HepG2 (cell line): ENCODE data around the gene PIKFYVE. TPM values are rescaled to one million over a fixed set of nuclear protein-coding genes. Genes with fewer than 3 reads are reported as not detected.

ENCODE experiments used
- ATAC-seq: fragments of 200-7000 bp; cut with Tn5 transposase; 3 replicates; pipeline ENCODE4 v1.9.1; 2020; ENCODE audit warnings: mild to moderate bottlenecking, moderate library complexity
- BruUV-seq: library from RNA; stranded (reverse); fragments of 400-500 nt; replicated peaks from 2 replicates; lab custom pipeline; 2021; lab: Mats Ljungman, UMichigan
- CTCF ChIA-PET: fragments of 300-600 bp; formaldehyde crosslinking; extraction: SDS; loops from one replicate; lab custom pipeline; 2021; ENCODE audit warnings: low total read pairs, inconsistent platforms, low intra/inter-chr PET ratio; lab: Yijun Ruan, JAX
- POLR2A ChIA-PET: fragments of 350-600 bp; sonication (Branson Sonifier 250); formaldehyde crosslinking; loops from one replicate; lab custom pipeline; 2020; ENCODE audit warnings: antibody characterized with exemption, inconsistent platforms; lab: Yijun Ruan, JAX
- DNase-seq: peaks from one replicate; pipeline ENCODE4 v3.0.0-alpha.2; 2015; ENCODE audit warnings: low spot score
- FAIRE-seq: peaks from 3 replicates; lab custom pipeline; 2011; peaks lifted over from hg19 to GRCh38; lab: Jason Lieb, UNC
- H2AFZ ChIP-seq: one replicate; pipeline ENCODE4 v1.6.1; 2011; ENCODE audit warnings: low read length, inconsistent platforms
- H3K27ac ChIP-seq: fragments of 300-600 bp; 3 replicates; pipeline ENCODE4 v1.8.0; 2011; ENCODE audit warnings: mixed run types, mild to moderate bottlenecking, mixed read lengths, low read length, inconsistent platforms; ENCODE audit not compliant: insufficient read depth; ENCODE audit errors: extremely low read length
- H3K27me3 ChIP-seq, 2 experiments: fragments of 200-600 bp in 1 of 2; 2 replicates in 1 of 2; 3 replicates in 1 of 2; pipeline versions ENCODE4 v1.6.0 to v1.8.0; 2011; ENCODE audit warnings: low read length in 2 of 2, mild to moderate bottlenecking in 2 of 2, moderate library complexity in 2 of 2, inconsistent platforms in 1 of 2; ENCODE audit not compliant: insufficient read depth in 2 of 2, control insufficient read depth in 1 of 2
- H3K36me3 ChIP-seq, 2 experiments: fragments of 200-600 bp in 1 of 2; replicated peaks in 1 of 2; 2 replicates in 1 of 2; 3 replicates in 1 of 2; pipeline versions ENCODE4 v1.5.1 to v1.8.0; 2011; ENCODE audit warnings: low read length in 2 of 2, inconsistent platforms in 1 of 2; ENCODE audit not compliant: insufficient read depth in 2 of 2, control insufficient read depth in 1 of 2
- H3K4me1 ChIP-seq: 2 replicates; pipeline ENCODE4 v1.5.1; 2012; ENCODE audit warnings: low read length, inconsistent platforms; ENCODE audit not compliant: insufficient read depth
- H3K4me2 ChIP-seq: 2 replicates; pipeline ENCODE4 v1.6.0; 2011; ENCODE audit warnings: low read depth, low read length, inconsistent platforms
- H3K4me3 ChIP-seq, 3 experiments: fragments of 200-600 bp in 1 of 3; sonication (generic), shearing (Covaris generic) in 1 of 3; replicated peaks in 1 of 3; 2 replicates each; pipeline ENCODE4 v1.5.1; 2011 to 2016; ENCODE audit warnings: low read length in 3 of 3, inconsistent platforms in 2 of 3, low read depth in 2 of 3, mild to moderate bottlenecking in 2 of 3, control low read depth in 1 of 3, mixed read lengths in 1 of 3; ENCODE audit not compliant: insufficient read depth in 1 of 3
- H3K79me2 ChIP-seq: one replicate; pipeline ENCODE4 v1.6.1; 2011; ENCODE audit warnings: low read length, inconsistent platforms; ENCODE audit not compliant: insufficient read depth
- H3K9ac ChIP-seq: 2 replicates; pipeline ENCODE4 v1.6.0; 2011; ENCODE audit warnings: mild to moderate bottlenecking, low read depth, low read length, inconsistent platforms; ENCODE audit not compliant: insufficient read depth
- H3K9me3 ChIP-seq: 2 replicates; pipeline ENCODE4 v1.5.1; 2012; ENCODE audit warnings: mild to moderate bottlenecking, low read length
- H4K20me1 ChIP-seq: 2 replicates; pipeline ENCODE4 v1.6.0; 2011; ENCODE audit warnings: inconsistent platforms, mild to moderate bottlenecking, low read length, moderate library complexity; ENCODE audit not compliant: insufficient read depth
- AGO2 ChIP-seq: fragments of 200-400 bp; formaldehyde crosslinking; optimal IDR thresholded peaks from 2 replicates; pipeline ENCODE3; 2017; ENCODE audit warnings: mild to moderate bottlenecking, low read depth, low read length, moderate library complexity
- ARID3A ChIP-seq: IDR thresholded peaks from 2 replicates; pipeline ENCODE4 v1.6.1; 2012; ENCODE audit warnings: low read depth, low read length, improper control_type of control experiment
- CREM ChIP-seq, 2 experiments: sonication (generic) in 1 of 2; formaldehyde crosslinking in 1 of 2; IDR thresholded peaks; 2 replicates each; pipeline versions ENCODE4 v1.4.0 to v1.6.1; 2016 to 2020; ENCODE audit warnings: antibody characterized with exemption in 1 of 2, mild to moderate bottlenecking in 1 of 2, missing genetic modification reagents in 1 of 2
- NFE2 ChIP-seq: sonication (generic); formaldehyde crosslinking; IDR thresholded peaks from 2 replicates; pipeline ENCODE4 v1.4.0; 2020; ENCODE audit warnings: missing genetic modification reagents
- PHF8 ChIP-seq: sonication (generic); formaldehyde crosslinking; IDR thresholded peaks from 2 replicates; pipeline ENCODE4 v1.5.0; 2020; ENCODE audit warnings: missing genetic modification reagents
- REPIN1 ChIP-seq: sonication (generic); formaldehyde crosslinking; IDR thresholded peaks from 2 replicates; pipeline ENCODE4 v1.8.0; 2022; ENCODE audit warnings: missing genetic modification reagents, low read depth, mild to moderate bottlenecking, borderline replicate concordance
- RXRB ChIP-seq: IDR thresholded peaks from 2 replicates; pipeline ENCODE4 v1.6.1; 2016; ENCODE audit warnings: borderline replicate concordance, missing genetic modification reagents, missing compliant biosample characterization
- SMYD3 ChIP-seq: sonication (generic); formaldehyde crosslinking; IDR thresholded peaks from 2 replicates; pipeline ENCODE4 v1.8.1; 2023; ENCODE audit warnings: mild to moderate bottlenecking, missing genetic modification reagents
- SNAPC2 ChIP-seq: sonication (generic); formaldehyde crosslinking; IDR thresholded peaks from 2 replicates; pipeline ENCODE4 v1.8.1; 2022; ENCODE audit warnings: mild to moderate bottlenecking, missing genetic modification reagents
- TBX3 ChIP-seq: fragments of 450-650 bp; IDR thresholded peaks from 2 replicates; pipeline ENCODE4 v1.6.1; 2017; ENCODE audit warnings: antibody characterized with exemption, mild to moderate bottlenecking, inconsistent platforms, borderline replicate concordance
- ZNF121 ChIP-seq: sonication (generic); formaldehyde crosslinking; IDR thresholded peaks from 2 replicates; pipeline ENCODE4 v1.5.0; 2020; ENCODE audit warnings: mild to moderate bottlenecking, missing genetic modification reagents
- ZNF232 ChIP-seq: sonication (generic); formaldehyde crosslinking; IDR thresholded peaks from 2 replicates; pipeline ENCODE4 v1.4.0; 2020; ENCODE audit warnings: missing genetic modification reagents, borderline replicate concordance
- WGBS: methylation state at CpG from one replicate; pipeline ENCODE4 v1.1.6; 2017; ENCODE audit warnings: low lambda C conversion rate; 5-methylcytosine and 5-hydroxymethylcytosine counted together
- in situ Hi-C: cut with HindIII; loops from 2 replicates; pipeline ENCODE4 v1.10.0; 2017; ENCODE audit warnings: low pct_unique_long_range_greater_than_20kb; ENCODE audit not compliant: extremely low pct_ligation_motif_present
- intact Hi-C: fragments of 100-400 bp; cut with micrococcal nuclease; formaldehyde crosslinking; loops from one replicate; pipeline ENCODE4 v1.10.0; 2022; ENCODE audit not compliant: unreplicated experiment
- polyA plus RNA-seq, 8 experiments: library from polyadenylated mRNA; depleted of rRNA in 3 of 8; stranded (reverse) in 7 of 8; unstranded in 1 of 8; fragments of >200 nt; fragmentation: Illumina TruSeq in 4 of 8; extraction: Trizol in 4 of 8; gene quantifications; 2 replicates each; pipeline versions ENCODE4 v1.2.1 to v1.2.3, GENCODE V29; 2011 to 2016; ENCODE audit warnings: low read depth in 4 of 8, missing spikeins in 1 of 8, mixed read lengths in 1 of 8; ENCODE audit not compliant: insufficient read depth in 1 of 8
- total RNA-seq, 5 experiments: library from RNA; depleted of rRNA; stranded (reverse); fragments of >200 nt; fragmentation: Illumina TruSeq; extraction: Trizol; gene quantifications; 2 replicates each; pipeline ENCODE4 v1.2.3, GENCODE V29; 2016; ENCODE audit warnings: low read depth in 1 of 5
- TF ChIP-seq, protein P1 (sequence below): sonication (generic); formaldehyde crosslinking; IDR thresholded peaks from 2 replicates; pipeline ENCODE4 v1.5.0; 2020; ENCODE audit warnings: mild to moderate bottlenecking, missing genetic modification reagents, borderline replicate concordance
- TF ChIP-seq, protein P2 (sequence below): IDR thresholded peaks from 2 replicates; pipeline ENCODE4 v1.6.1; 2016; ENCODE audit warnings: mild to moderate bottlenecking

Gene PIKFYVE
- total and polyA plus RNA-seq, 2 of the 13 experiments (the other 11 are each of a cell fraction or from before 2014, with no cell fraction given) = 20.2 to 21.7 TPM

DNA sequence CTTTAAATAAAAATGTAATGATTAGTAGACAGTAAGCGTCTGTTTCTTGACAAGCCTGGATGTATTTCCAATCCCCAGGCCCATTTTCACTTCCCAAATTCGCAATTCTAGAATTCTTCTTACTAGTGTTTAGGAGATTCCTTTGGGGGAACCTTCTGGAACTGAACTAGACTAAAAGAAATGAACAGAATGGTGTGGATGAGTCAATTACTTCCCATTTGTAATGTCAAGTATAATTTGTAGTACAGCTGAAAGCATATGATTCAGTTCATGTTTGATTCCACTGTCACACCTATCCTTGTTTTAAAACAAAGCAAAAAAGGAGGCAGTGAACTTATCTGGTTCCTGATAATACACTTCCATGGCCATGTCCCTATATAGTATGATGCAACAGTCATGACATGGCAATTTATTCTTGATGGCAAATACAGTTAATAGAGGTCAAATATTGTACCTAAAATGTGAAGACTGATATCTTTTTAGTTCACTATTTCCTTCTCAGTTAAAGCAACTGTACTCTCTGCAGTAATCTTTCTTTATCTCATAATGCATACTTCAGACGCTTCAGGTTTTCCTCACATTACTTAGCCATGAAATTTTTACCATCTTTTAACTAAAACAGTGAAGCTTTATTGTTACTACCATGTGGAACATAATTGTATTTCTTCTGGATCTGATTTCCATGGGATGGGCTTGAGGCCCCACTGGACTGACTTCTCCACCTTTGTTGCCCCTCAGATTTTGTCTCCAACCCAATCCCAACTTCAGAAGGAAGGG lies 13.2 kb upstream of the PIKFYVE start:
- no TSS peak for BruUV-seq
- Histone ChIP-seq H3K36me3 (peaks cover 3 to 52% of the 10 kb centered on the region in 2 experiments), H3K4me3 (peak overlapping the region; percentile 85 to 100 (median 100)), H2AFZ (no peak overlapping the region), H3K9me3 (no peaks in the 10 kb centered on the region), H4K20me1 (no peaks in the 10 kb centered on the region), H3K4me1 (peaks cover 82% of the 10 kb centered on the region), H3K27ac (peak overlapping the region; percentile 97), H3K9ac (peak overlapping the region; percentile 91), H3K27me3 (no peaks in the 10 kb centered on the region; a peak in 1 of 5 replicates), H3K79me2 (peaks cover 43% of the 10 kb centered on the region), H3K4me2 (peak overlapping the region; percentile 95)
- CTCF ChIA-PET = no interaction called here
- in situ Hi-C loops (loop anchor here (5.0 to 25.0 kb wide), 2 partner anchors 76 to 541 kb away; partner anchors contain the start of gene CCNYL1), intact Hi-C loops (no loop called here)
- POLR2A ChIA-PET = interaction anchor here (1.2 to 7.8 kb wide), 5 partner anchors 12 to 628 kb away, joined by 3 to 145 read pairs (median 9); partner anchors contain the start of genes METTL21A and PIKFYVE
- WGBS = 93% methylated on average over 3 of the region's 3 CpGs
- FAIRE-seq (no peak), DNase-seq (peak; percentile 48), ATAC-seq (no peak)
- TF ChIP-seq, protein P1, sequence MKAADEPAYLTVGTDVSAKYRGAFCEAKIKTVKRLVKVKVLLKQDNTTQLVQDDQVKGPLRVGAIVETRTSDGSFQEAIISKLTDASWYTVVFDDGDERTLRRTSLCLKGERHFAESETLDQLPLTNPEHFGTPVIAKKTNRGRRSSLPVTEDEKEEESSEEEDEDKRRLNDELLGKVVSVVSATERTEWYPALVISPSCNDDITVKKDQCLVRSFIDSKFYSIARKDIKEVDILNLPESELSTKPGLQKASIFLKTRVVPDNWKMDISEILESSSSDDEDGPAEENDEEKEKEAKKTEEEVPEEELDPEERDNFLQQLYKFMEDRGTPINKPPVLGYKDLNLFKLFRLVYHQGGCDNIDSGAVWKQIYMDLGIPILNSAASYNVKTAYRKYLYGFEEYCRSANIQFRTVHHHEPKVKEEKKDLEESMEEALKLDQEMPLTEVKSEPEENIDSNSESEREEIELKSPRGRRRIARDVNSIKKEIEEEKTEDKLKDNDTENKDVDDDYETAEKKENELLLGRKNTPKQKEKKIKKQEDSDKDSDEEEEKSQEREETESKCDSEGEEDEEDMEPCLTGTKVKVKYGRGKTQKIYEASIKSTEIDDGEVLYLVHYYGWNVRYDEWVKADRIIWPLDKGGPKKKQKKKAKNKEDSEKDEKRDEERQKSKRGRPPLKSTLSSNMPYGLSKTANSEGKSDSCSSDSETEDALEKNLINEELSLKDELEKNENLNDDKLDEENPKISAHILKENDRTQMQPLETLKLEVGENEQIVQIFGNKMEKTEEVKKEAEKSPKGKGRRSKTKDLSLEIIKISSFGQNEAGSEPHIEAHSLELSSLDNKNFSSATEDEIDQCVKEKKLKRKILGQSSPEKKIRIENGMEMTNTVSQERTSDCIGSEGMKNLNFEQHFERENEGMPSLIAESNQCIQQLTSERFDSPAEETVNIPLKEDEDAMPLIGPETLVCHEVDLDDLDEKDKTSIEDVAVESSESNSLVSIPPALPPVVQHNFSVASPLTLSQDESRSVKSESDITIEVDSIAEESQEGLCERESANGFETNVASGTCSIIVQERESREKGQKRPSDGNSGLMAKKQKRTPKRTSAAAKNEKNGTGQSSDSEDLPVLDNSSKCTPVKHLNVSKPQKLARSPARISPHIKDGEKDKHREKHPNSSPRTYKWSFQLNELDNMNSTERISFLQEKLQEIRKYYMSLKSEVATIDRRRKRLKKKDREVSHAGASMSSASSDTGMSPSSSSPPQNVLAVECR (CRISPR knock-in tag) = no peak
- 0 out of 2 replicates have a peak, but pooled peaks have one; percentile 19 for TF ChIP-seq RXRB (CRISPR knock-in tag)
- TF ChIP-seq ARID3A = 0 out of 2 replicates have a peak, but pooled peaks have one; percentile 18
- TF ChIP-seq NFE2 (CRISPR knock-in tag) = peak; percentile 95
- peak; percentile 39; the same call in 1 of the 2 replicates for TF ChIP-seq SNAPC2
- TF ChIP-seq PHF8 (CRISPR knock-in tag) = no peak
- TF ChIP-seq, protein P2, sequence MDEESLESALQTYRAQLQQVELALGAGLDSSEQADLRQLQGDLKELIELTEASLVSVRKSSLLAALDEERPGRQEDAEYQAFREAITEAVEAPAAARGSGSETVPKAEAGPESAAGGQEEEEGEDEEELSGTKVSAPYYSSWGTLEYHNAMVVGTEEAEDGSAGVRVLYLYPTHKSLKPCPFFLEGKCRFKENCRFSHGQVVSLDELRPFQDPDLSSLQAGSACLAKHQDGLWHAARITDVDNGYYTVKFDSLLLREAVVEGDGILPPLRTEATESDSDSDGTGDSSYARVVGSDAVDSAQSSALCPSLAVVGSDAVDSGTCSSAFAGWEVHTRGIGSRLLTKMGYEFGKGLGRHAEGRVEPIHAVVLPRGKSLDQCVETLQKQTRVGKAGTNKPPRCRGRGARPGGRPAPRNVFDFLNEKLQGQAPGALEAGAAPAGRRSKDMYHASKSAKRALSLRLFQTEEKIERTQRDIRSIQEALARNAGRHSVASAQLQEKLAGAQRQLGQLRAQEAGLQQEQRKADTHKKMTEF (CRISPR knock-in tag) = no peak
- TF ChIP-seq TBX3 = no peak
- peak; percentile 24 for TF ChIP-seq AGO2
- no peak for TF ChIP-seq ZNF121 (CRISPR knock-in tag)
- TF ChIP-seq SMYD3 (CRISPR knock-in tag) = 0 out of 2 replicates have a peak, but pooled peaks have one; percentile 27
- 0 out of 2 replicates have a peak, but pooled peaks have one; percentile 12 for TF ChIP-seq REPIN1 (CRISPR knock-in tag)
- TF ChIP-seq CREM (IDR thresholded peaks at IDR 0.05) = no peak
- TF ChIP-seq CREM (CRISPR knock-in tag; IDR thresholded peaks at IDR 0.05) = no peak
- no peak for TF ChIP-seq ZNF232 (CRISPR knock-in tag)
